ENCODE data around the gene COX4I2. TPM values are rescaled to one million over a fixed set of nuclear protein-coding genes. Genes with fewer than 3 reads are reported as not detected.

The COX4I2 gene
- total and polyA plus RNA-seq, 2 donors from 2014 or later, result 1.3 to 6.9 TPM

- Histone ChIP-seq H3K36me3 (ENCODE audit: control insufficient read depth in 2 of 3, insufficient read depth in 3 of 3, low read length in 3 of 3) (peaks cover 2 to 28% (median 6%) of the 10 kb centered on the region in 3 donors), H3K27me3 (ENCODE audit: control insufficient read depth, insufficient read depth, low read length) (no peaks in the 10 kb centered on the region), H3K27ac (ENCODE audit: low read depth in 2 of 2, low read length in 2 of 2) (no peak overlapping the region), H3K4me1 (ENCODE audit: control insufficient read depth in 2 of 3, insufficient read depth in 2 of 3, low read depth in 1 of 3, low read length in 3 of 3) (peaks cover 0 to 31% (median 30%) of the 10 kb centered on the region in 3 donors), H3K4me3 (ENCODE audit: low read length in 3 of 3) (no peak overlapping the region), H3K9me3 (ENCODE audit: control insufficient read depth in 2 of 3, insufficient read depth in 1 of 3, low read length in 3 of 3) (no peaks in the 10 kb centered on the region), H3K9ac (ENCODE audit: low read length in 3 of 3) (no peak overlapping the region)
- no peak for DNase-seq
- no peak for FAIRE-seq
- intact Hi-C loops (cut with DNase I), result no loop called here
- TF ChIP-seq, protein P1, sequence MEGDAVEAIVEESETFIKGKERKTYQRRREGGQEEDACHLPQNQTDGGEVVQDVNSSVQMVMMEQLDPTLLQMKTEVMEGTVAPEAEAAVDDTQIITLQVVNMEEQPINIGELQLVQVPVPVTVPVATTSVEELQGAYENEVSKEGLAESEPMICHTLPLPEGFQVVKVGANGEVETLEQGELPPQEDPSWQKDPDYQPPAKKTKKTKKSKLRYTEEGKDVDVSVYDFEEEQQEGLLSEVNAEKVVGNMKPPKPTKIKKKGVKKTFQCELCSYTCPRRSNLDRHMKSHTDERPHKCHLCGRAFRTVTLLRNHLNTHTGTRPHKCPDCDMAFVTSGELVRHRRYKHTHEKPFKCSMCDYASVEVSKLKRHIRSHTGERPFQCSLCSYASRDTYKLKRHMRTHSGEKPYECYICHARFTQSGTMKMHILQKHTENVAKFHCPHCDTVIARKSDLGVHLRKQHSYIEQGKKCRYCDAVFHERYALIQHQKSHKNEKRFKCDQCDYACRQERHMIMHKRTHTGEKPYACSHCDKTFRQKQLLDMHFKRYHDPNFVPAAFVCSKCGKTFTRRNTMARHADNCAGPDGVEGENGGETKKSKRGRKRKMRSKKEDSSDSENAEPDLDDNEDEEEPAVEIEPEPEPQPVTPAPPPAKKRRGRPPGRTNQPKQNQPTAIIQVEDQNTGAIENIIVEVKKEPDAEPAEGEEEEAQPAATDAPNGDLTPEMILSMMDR (IDR thresholded peaks at IDR 0.05; ENCODE audit: borderline replicate concordance, extremely low read depth, insufficient read depth), result no peak
Observed at GRCh38 chr20:31689141-31689540, 51.4 kb downstream of the COX4I2 start.

GRCh38 chr20:31690124-31690666 lies 52.5 kb downstream of the COX4I2 start:
- Histone ChIP-seq H3K9me3 (ENCODE audit: control insufficient read depth in 2 of 3, insufficient read depth in 1 of 3, low read length in 3 of 3) (no peaks in the 10 kb centered on the region), H3K9ac (ENCODE audit: low read length in 3 of 3) (no peak overlapping the region), H3K4me3 (ENCODE audit: low read length in 3 of 3) (no peak overlapping the region), H3K4me1 (ENCODE audit: control insufficient read depth in 2 of 3, insufficient read depth in 2 of 3, low read depth in 1 of 3, low read length in 3 of 3) (peaks cover 0 to 35% (median 32%) of the 10 kb centered on the region in 3 donors), H3K27ac (ENCODE audit: low read depth in 2 of 2, low read length in 2 of 2) (no peak overlapping the region), H3K36me3 (ENCODE audit: control insufficient read depth in 2 of 3, insufficient read depth in 3 of 3, low read length in 3 of 3) (peaks cover 2 to 26% (median 6%) of the 10 kb centered on the region in 3 donors), H3K27me3 (ENCODE audit: control insufficient read depth, insufficient read depth, low read length) (no peaks in the 10 kb centered on the region)
- DNase-seq (no peak), FAIRE-seq (no peak)
- intact Hi-C loops (cut with DNase I), result no loop called here
- TF ChIP-seq, protein P1 (IDR thresholded peaks at IDR 0.05; ENCODE audit: borderline replicate concordance, extremely low read depth, insufficient read depth), result no peak

GRCh38 chr20:31691646-31692275 lies 54.0 kb downstream of the COX4I2 start:
- Histone ChIP-seq H3K27ac (ENCODE audit: low read depth in 2 of 2, low read length in 2 of 2) (peak overlapping the region; percentile 1 to 70), H3K4me1 (ENCODE audit: control insufficient read depth in 2 of 3, insufficient read depth in 2 of 3, low read depth in 1 of 3, low read length in 3 of 3) (peaks cover 0 to 30% (median 24%) of the 10 kb centered on the region in 3 donors), H3K9me3 (ENCODE audit: control insufficient read depth in 2 of 3, insufficient read depth in 1 of 3, low read length in 3 of 3) (no peaks in the 10 kb centered on the region), H3K27me3 (ENCODE audit: control insufficient read depth, insufficient read depth, low read length) (no peaks in the 10 kb centered on the region), H3K9ac (ENCODE audit: low read length in 3 of 3) (no peak overlapping the region), H3K36me3 (ENCODE audit: control insufficient read depth in 2 of 3, insufficient read depth in 3 of 3, low read length in 3 of 3) (peaks cover 2 to 26% (median 11%) of the 10 kb centered on the region in 3 donors), H3K4me3 (ENCODE audit: low read length in 3 of 3) (no peak overlapping the region)
- intact Hi-C loops (cut with DNase I), result no loop called here
- DNase-seq (no peak), FAIRE-seq (no peak)
- TF ChIP-seq, protein P1 (IDR thresholded peaks at IDR 0.05; ENCODE audit: borderline replicate concordance, extremely low read depth, insufficient read depth), result no peak
